Measurements from ENCODE around the gene SLITRK3.
"Not testable (repeated sequence)": the region's sequence is repeated elsewhere in the genome, so short reads cannot be mapped to it uniquely, and the experiment has no call there.

Gene SLITRK3

GRCh38 chr3:165158011-165158410 is 38.2 kb downstream of the SLITRK3 start:
- no peaks in the 10 kb centered on the region; the same call in 1 of the 2 replicates for H3K27me3 ChIP-seq
- H3K4me3 ChIP-seq (ENCODE audit: low read depth, low read length), result no peak overlapping the region
- TF ChIP-seq CTCF (IDR thresholded peaks at IDR 0.05; ENCODE audit: low read depth, low read length), result no peak
- no peaks in the 10 kb centered on the region for H3K9me3 ChIP-seq
- H3K36me3 ChIP-seq, result no peaks in the 10 kb centered on the region
- H3K4me1 ChIP-seq, result no peaks in the 10 kb centered on the region
- DNase-seq, result no peak

- H3K4me3 ChIP-seq (ENCODE audit: low read depth, low read length), result no peak overlapping the region
- no peaks in the 10 kb centered on the region; the same call in 1 of the 2 replicates for H3K27me3 ChIP-seq
- H3K9me3 ChIP-seq, result no peaks in the 10 kb centered on the region
- TF ChIP-seq CTCF (IDR thresholded peaks at IDR 0.05; ENCODE audit: low read depth, low read length), result no peak
- H3K36me3 ChIP-seq, result no peaks in the 10 kb centered on the region
- H3K4me1 ChIP-seq, result no peaks in the 10 kb centered on the region
- no peak for DNase-seq
Observed at GRCh38 chr3:165156757-165157420, 39.3 kb downstream of the SLITRK3 start.

- no peak for TF ChIP-seq CTCF (IDR thresholded peaks at IDR 0.05; ENCODE audit: low read depth, low read length)
- no peak for DNase-seq
- no peaks in the 10 kb centered on the region for H3K27me3 ChIP-seq
- H3K9me3 ChIP-seq, result no peaks in the 10 kb centered on the region
- H3K4me3 ChIP-seq (ENCODE audit: low read depth, low read length), result no peak overlapping the region
- H3K4me1 ChIP-seq, result no peaks in the 10 kb centered on the region
- H3K36me3 ChIP-seq, result no peaks in the 10 kb centered on the region
Observed at GRCh38 chr3:165148876-165149441, 47.2 kb downstream of the SLITRK3 start.

- H3K9me3 ChIP-seq, result no peaks in the 10 kb centered on the region
- no peaks in the 10 kb centered on the region for H3K4me1 ChIP-seq
- no peaks in the 10 kb centered on the region for H3K36me3 ChIP-seq
- DNase-seq, result no peak
- no peaks in the 10 kb centered on the region for H3K27me3 ChIP-seq
- no peak for TF ChIP-seq CTCF (IDR thresholded peaks at IDR 0.05; ENCODE audit: low read depth, low read length)
- H3K4me3 ChIP-seq (ENCODE audit: low read depth, low read length), result no peak overlapping the region
Observed at GRCh38 chr3:165144271-165144670, 51.9 kb downstream of the SLITRK3 start.

DNA sequence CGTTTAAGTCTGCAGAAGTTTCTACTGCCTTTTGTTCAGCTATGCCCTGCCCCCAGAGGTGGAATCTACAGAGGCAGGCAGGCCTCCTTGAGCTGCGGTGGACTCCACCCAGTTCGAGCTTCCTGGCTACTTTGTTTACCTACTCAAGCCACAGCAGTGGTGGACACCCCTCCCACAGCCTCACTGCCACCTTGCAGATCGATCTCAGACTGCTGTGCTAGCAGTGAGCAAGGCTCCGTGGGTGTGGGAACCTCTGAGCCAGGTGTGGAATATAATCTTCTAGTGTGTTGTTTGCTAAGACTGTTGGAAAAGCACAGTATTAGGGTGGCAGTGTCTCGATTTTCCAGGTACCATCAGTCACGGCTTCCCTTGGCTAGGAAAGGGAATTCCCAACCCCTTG is 56.3 kb downstream of the SLITRK3 start:
- not testable (repeated sequence) for DNase-seq; H3K27me3 ChIP-seq; H3K4me1 ChIP-seq; H3K9me3 ChIP-seq; H3K36me3 ChIP-seq; H3K4me3 ChIP-seq (ENCODE audit: low read depth, low read length)
